Stimulated activated naive CD8-positive, alpha-beta T cell treated with anti-CD3 and anti-CD28 coated beads, Interleukin-15, Interleukin-2, amounts not matched to agents 100 U/mL and 50 U/mL, for 24 hours (primary cell): Measurements from ENCODE around the gene MIF.
A peak's percentile ranks its signal among the peaks of the same experiment; 100 is the strongest.
"Not testable (repeated sequence)": the region's sequence is repeated elsewhere in the genome, so short reads cannot be mapped to it uniquely, and the experiment has no call there.

Source experiments
- ATAC-seq: fragments of 150-1000 bp; cut with Tn5 transposase; one replicate; pipeline ENCODE4 v1.10.0; 2021
- DNase-seq: peaks from one replicate; pipeline ENCODE4 v3.0.0; 2021

MIF gene

GRCh38 chr22:23893945-23894709 lies at the start of gene MIF:
Gene MIF (plus strand): TSS chr22:23894383. CDS start chr22:23894475, 92 bp downstream.
- DNase-seq (peak; percentile 99), ATAC-seq (peak; percentile 91)

DNA sequence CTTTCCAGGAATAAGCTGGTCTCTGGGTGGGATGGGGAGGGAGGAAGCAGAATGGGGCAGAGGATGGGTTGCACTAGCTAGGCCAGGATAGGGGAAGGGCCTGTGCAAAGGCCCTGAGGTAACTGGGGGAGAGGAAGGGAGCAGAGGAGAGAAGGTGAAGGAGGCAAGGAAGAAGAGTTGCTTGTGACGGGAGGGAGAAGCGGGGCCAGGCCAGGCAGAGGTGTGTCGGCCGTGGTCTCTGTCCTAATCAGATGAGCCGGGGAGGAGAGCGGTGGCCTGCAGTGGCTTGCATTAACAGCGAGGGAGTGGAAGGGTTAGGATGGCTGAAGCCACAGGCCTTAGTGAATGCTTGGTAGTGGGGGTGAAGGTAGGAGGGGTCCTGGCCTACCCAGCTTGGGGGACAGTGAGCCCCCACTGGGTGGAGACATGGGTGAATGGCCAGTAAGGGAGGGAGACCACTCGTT lies 49.4 kb upstream of the MIF start:
- DNase-seq, result no peak
- ATAC-seq, result no peak

- ATAC-seq, result no peak
- DNase-seq, result no peak
Measured at GRCh38 chr22:23845265-23846080, 48.7 kb upstream of the MIF start.

DNA sequence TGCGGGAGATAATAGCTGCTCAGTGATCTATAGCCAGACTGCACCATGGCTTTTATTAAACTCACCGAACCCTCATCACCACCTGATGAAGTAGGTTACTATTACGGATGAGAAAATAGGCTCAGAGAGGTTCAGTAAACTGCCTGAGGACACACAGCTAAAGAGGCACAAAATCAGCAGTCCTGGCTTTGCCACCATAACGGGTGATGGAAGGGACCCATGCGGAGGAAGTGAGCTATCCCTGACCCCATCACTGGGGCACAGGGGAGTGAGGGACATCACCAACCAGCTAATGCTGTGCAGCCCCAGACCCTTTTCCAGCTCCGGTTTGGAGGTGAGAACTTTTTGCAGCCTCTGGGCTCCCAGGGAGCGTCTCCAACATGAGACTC lies 48.1 kb upstream of the MIF start:
- DNase-seq (no peak), ATAC-seq (no peak)

DNA sequence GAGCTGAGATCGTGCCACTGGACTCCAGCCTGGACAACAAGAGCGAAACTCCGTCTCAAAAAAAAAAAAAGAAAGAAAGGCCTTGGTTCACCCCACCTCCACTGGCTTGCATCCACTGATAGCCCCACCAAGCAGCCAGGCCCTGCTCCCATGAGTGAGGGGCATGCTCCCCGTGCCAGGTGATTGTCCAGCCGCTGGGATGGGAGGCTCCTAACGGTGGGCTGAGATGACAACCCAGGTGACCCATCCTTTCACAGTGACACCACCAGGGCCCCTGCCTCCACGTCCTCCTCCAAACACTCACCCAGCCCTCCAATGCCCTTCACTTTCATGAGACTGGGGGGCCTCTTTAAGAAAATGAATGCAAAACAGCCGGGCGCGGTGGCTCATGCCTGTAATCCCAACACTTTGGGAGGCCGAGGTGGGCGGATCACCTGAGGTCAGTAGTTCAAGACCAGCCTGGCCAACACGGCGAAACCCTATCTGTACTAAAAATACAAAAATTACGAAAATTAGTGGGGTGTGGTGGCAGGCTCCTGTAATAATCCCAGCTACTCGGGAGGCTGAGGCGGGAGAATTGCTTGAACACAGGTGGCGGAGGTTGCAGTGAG lies 46.8 kb upstream of the MIF start:
- ATAC-seq, result no peak
- DNase-seq, result no peak

DNA sequence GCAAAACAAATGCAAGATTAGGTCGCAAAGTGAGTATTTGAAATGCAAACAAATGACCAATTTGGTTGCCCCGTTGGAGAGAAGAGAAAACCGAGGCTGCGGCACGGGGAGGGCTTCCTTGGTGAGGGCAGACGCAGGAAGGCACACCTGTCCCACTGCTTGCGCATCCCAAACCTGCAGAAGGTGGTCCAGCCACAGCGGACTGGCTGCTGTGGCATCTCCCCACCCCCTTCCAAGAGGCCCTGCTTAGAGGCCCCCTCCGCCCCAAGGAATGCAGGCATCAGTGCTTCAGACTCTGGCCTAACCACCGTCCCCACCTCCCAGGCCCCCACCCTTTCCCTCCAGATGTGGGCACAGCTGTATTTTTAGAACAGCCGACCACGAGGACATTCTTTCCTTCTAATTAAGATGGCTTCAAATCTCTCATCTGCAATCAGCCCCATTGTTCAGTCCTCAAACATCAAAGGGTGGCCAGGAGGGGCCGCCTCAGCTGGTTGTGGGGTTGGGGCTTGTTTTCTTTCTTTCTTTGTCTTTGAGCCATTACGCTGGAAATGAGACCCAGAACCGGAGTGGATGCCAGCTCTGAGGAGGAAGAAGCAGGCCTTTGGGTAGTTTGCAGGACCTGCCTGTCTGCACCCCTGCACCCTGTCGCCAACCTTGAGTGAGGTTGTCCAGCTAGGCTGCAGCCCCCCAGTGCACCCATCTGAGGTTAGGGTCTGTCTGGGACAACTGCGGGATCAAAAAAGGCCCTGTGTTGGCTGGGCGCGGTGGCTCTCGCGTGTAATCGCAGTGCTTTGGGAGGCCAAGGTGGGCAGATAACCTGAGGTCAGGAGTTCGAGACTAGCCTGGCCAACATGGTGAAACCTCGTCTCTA lies 46.0 kb upstream of the MIF start:
- DNase-seq, result no peak
- no peak for ATAC-seq

DNA sequence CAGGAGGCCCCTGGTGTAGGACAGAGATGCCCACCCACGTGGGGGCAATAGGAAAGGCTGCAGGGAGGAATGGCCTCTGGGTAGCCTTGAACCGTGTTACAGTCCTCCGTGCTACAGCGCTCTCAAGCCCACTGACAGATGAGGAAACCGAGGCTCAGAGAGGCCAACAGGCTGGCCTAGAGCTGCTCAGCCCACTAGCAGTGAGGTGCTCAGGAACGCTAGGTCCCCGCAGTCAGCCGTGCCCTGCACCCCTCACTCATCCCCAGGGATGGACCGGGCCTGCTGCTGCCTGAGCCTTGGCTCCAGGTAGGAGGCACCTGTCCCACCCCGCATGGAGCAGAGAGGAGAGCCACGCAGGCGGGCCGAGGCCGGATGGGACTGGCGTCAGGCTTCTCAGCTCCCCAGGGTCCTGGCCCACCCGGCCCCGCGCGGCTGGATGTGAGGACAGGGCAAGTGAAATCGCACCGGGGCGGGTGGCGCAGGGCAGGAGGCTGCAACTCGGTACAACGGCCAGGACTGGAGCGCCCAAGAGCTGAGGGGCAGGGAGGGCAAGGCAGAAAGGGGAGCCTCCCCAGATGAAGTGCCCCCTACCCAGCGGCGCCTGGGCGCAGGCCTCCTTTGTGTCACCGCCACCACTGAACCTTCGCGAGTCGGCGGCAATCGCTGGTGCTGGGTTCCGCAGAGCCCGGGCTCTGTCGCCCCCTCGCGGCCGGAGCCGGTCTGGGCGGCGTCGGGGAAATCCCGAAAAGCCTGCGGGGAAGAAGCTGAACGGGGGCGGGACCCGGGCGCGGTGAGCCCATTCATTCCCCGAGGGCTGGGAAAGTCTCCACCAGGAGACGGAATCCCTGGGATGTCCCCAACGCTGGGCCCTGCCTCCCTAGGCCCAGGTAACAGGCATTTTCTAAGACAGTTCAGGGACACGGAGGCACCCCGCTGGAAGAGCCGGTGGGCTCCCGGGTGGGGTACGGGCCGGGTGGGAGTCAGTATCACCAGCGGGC lies 44.9 kb upstream of the MIF start:
- peak; percentile 93 for DNase-seq
- peak; percentile 84 for ATAC-seq

DNA sequence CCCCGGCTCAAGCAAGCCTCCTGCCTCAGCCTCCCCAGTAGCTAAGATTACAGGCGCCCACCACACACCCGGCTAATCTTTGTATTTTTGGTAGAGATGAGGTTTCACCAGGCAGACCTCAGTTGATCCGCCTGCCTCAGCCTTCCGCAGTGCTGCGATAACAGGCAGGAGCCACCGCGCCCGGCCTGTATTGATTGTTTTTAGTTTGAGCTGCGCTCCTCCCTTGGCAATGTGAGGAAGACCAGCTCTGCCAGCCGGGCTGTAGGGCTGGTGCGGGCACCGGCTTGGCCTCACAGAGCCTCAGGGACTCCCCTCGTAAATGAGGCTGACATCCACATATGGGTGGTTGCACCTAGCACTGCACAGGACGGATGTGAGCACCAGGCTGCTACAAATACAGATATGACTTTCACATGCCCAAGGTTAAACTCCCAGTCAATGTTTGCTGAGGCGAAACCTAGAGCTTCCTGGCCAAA lies 44.0 kb upstream of the MIF start:
- DNase-seq (no peak), ATAC-seq (no peak)

DNA sequence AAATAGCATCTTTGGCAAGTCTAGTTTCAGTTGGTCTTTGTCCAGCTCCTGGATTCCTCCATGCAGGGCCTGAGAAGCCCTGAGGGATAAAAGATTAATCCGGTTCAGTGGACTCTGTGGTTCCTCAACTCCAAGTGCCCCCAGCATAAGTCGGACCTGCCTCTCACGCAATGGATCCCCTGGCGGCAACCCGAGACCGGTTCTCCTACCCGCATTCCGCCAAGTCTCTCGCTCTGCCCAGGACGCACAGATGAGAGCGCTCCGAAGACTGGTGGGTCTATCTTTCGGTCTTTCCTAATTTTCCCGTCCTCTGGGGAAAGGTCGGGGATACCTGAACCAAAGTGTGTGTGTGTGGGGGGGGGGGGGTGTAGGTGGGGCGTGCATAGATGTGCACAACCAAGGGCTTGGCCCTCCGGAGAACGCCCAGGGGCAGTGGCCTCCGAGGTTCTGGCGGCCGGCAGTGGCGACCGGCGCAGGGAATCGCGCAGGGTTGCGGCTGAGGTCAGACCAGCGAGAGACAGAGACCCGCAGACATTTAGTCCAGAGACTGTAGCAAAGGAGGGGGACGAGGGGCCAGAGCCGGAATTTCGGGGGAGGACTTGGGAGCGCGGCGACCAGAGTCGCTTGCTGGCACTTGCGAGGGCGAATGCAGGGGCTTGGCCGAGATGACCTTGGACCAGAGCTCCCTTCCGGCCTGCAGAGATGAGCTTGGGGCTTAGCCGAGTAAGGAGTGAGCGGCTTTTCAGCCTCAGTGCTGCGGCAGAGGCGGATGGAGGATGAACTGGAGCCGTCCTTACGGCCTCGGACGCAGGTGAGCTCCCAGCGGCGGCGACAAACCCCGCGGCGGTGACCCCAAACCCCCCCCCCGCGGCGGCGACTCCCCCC lies 37.2 kb upstream of the MIF start:
- ATAC-seq, result peak; percentile 47

GRCh38 chr22:23857606-23858483 lies 36.3 kb upstream of the MIF start, which contains the start of gene SLC2A11:
Gene SLC2A11 (plus strand): TSS chr22:23857875. CDS start chr22:23858000, 125 bp downstream.
- ATAC-seq, result peak; percentile 95
- DNase-seq, result peak; percentile 96

More for the DNA sequence above, 37.2 kb upstream of the MIF start:
- peak; percentile 34 for DNase-seq

DNA sequence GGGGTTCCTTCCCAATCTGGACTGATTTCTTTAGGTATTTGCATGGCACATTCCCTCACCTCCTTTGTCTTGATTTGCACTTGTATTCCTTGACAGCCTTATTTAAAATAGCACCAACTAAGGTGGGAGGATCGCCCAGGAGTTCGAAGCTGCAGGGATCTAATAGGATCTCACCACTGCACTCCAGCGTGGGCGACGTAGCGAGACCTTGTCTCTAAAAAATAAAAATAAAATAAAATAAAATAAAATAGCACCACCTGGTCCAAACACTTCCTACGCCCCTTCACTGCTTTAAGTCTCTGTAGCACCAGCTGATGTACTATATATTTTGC lies 35.7 kb upstream of the MIF start:
- DNase-seq, result no peak
- ATAC-seq, result no peak

GRCh38 chr22:23859201-23859600 lies 35.0 kb upstream of the MIF start:
- DNase-seq, result no peak

GRCh38 chr22:23860187-23860586 lies 34.0 kb upstream of the MIF start:
- ATAC-seq, result not testable (repeated sequence)

More at GRCh38 chr22:23859201-23859600, 35.0 kb upstream of the MIF start:
- no peak for ATAC-seq

DNA sequence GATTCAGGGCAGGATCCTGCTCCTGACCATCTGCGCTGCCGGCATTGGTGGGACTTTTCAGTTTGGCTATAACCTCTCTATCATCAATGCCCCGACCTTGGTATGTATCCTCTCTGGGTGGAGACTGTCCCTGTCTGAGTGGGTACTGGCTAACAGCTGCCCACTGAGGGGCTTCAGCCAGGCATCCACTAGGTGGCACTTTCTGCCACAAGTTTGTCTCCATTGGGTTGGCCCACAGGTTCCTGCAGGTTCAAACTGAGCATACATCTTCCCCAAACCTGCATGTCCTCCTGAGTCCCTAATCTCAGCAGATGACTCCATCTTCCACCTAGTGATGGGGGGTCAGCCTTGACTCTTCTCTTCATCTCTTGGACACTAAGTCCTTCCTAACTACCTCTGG lies 32.1 kb upstream of the MIF start:
- ATAC-seq (peak; percentile 35), DNase-seq (peak; percentile 58)

More at GRCh38 chr22:23860187-23860586, 34.0 kb upstream of the MIF start:
- DNase-seq, result not testable (repeated sequence)

GRCh38 chr22:23864499-23865154 lies 29.6 kb upstream of the MIF start:
- DNase-seq, ATAC-seq: not testable (repeated sequence)

DNA sequence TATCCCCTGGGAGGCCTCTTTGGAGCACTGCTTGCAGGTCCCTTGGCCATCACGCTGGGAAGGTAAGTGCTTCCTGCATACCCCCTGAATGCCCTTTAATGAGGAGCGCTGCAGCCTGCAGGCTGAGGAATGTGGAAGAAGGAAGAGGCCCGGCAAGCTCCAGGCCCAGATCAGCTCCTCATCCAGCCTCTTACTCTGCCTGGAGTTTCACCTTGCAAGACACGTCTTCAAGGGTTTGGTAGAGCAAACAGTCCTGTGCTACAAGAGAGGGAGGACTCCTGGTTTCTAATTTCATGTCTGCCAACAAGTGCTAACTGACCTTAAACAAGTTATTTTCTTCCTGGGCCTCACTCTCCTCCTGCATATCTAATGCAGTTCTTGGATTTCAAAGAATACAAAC lies 25.6 kb upstream of the MIF start:
- DNase-seq, result no peak
- no peak for ATAC-seq

- DNase-seq, result no peak
- no peak for ATAC-seq
Measured at GRCh38 chr22:23874871-23875270, 19.3 kb upstream of the MIF start.

- ATAC-seq (no peak), DNase-seq (no peak)
Measured at GRCh38 chr22:23875801-23876200, 18.4 kb upstream of the MIF start.
